LNCAP (cell line): ENCODE data around the gene ABHD4.
A peak's percentile ranks its signal among the peaks of the same experiment; 100 is the strongest.

Experiments used
- TF ChIP-seq, protein P1 (sequence below): fragments of 450-650 bp; IDR thresholded peaks from 2 replicates; pipeline ENCODE4 v1.5.1; 2017; ENCODE audit warnings: mild to moderate bottlenecking

ABHD4 gene

DNA sequence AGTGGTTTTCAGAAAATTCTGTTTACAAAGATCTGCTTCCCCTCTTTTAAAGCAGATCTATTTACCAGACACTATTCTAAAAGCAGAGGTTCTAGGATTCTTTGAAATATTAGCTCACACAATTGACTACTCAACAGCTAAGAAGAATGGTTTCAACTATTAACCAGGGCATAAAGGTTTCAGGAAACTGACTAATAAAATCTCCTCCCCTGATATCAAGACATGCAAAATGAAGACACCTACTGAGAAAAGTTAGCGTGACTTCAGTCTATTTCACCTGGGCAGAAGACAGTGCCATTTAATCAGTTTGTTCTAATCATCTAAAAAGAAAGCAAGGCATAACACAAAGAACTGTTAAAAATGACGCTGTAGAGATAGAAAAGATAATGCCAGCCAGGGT lies 31.3 kb upstream of the ABHD4 start:
- TF ChIP-seq, protein P1, sequence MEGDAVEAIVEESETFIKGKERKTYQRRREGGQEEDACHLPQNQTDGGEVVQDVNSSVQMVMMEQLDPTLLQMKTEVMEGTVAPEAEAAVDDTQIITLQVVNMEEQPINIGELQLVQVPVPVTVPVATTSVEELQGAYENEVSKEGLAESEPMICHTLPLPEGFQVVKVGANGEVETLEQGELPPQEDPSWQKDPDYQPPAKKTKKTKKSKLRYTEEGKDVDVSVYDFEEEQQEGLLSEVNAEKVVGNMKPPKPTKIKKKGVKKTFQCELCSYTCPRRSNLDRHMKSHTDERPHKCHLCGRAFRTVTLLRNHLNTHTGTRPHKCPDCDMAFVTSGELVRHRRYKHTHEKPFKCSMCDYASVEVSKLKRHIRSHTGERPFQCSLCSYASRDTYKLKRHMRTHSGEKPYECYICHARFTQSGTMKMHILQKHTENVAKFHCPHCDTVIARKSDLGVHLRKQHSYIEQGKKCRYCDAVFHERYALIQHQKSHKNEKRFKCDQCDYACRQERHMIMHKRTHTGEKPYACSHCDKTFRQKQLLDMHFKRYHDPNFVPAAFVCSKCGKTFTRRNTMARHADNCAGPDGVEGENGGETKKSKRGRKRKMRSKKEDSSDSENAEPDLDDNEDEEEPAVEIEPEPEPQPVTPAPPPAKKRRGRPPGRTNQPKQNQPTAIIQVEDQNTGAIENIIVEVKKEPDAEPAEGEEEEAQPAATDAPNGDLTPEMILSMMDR = no peak

DNA sequence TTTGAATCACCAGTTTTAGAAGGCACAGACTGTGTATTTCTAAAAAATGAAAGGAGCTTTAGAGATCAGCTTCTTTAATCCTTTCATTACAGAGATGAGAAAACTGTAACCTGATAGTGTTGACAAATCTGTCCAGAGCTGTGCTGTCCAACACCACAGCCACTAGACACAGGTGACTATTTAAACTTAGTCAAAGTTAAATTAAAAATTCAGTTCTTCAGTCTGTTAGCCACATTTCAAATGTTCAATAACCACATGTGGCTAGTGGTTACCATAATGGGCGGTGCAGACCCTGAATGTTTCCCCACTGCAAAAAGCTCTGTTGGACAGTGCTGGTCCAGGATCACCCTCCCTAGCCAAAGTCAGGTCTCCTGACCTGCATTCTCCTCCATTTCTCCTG lies 30.7 kb upstream of the ABHD4 start:
- TF ChIP-seq, protein P1 = no peak

DNA sequence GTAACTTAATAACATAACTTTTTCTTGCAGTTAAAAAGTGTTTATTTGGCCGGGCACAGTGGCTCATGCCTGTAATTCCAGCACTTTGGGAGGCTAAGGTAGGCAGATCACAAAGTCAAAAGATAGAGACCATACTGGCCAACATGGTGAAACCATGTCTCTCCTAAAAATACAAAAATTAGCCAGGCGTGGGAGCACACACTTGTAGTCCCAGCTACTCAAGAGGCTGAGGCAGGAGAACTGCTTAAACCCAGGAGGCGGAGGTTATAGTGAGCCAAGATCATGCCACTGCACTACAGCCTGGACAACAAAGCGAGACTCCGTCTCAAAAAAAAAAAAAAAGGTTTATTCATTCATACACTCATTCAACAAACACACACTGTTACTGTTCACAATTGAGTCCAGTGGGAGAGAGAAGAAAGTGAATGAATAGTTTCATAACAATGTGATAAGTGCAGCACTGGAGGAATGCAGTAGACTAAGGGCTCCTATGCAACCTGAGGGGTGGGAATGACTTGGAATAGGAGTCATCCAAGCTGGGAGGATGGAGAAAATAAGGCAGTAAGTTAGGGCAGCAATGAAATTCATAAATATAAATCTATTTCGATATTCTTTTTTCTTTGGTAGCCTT lies 28.9 kb upstream of the ABHD4 start:
- TF ChIP-seq, protein P1 = no peak

DNA sequence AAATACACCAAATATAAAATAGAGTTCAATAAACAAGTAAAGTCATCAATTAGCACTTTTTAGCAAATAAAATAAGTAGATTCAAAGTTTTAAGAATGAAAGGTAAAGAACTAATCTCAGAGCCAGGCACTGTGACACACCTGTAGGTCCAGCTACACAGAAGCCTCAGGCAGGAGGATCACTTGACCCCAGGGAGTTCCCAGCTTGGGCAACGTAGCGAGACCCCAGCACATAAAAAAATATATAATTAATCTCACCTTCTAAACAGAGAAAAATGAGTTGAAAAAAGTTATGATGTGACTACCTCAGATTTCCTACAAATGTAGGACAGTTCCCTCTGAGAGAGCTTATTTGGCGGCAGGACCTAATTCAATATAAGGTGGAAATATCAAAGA lies 28.4 kb upstream of the ABHD4 start:
- TF ChIP-seq, protein P1 = no peak

DNA sequence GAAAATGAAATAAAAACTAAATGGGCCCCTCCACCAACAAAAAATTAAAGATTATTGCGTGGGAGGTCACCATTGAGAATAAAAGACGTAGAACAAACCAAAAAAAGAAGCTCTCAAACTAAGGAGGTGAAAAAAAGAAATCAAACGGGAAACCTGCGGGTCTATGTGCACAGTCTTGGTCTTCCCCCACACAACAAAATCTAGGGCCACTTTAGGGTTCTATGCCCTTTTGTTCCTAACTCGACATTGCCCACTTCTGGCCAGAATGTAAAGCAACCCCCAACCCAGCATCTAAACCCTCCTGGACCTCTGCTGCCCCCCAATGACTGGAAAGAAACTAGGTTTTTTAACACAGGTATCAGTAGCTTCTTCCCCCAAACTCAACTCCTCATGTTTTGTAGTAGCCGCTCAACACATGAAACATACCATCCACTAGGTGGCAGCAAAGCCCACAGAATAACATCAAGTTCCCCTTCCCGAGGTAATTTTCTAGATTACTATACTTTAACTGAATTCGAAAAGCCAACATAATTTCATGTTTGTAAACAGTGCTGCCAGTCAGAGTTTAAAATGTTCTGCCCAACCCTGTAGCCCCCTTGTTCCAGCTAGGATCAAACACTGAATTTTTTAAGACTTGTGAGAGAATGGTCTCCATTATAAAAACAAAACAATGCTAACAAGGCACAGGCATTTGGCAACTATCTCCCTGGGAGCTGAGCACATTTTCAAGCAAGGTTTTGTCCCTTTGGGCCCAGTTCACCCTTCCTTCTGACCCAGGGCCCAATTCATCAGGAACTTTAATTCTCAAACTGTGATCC lies 27.8 kb upstream of the ABHD4 start:
- TF ChIP-seq, protein P1 = peak; percentile 80

DNA sequence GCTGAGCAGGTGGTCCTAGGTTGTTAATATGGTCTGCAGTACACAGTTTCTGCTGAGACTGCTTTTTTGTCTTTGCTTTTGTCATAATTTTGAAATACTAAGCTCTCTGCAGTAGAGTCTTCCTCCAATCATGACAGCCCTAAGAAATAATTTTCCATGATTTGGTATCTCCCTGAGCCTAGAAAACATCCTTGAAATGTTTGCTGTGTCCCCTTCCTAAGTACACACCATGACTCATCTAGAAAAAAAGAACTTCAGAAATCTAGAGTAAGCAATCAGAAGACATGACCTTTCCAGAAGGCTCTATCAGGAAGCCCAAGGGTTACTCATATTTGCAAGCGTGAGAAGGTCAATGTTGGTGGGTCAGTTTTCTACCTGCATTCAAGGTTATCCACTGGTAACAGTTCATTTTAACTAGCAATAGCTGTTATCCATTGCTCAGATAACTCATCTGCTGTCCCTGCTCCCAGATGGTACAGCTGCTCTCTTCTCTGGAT lies 25.5 kb upstream of the ABHD4 start:
- TF ChIP-seq, protein P1 = no peak

DNA sequence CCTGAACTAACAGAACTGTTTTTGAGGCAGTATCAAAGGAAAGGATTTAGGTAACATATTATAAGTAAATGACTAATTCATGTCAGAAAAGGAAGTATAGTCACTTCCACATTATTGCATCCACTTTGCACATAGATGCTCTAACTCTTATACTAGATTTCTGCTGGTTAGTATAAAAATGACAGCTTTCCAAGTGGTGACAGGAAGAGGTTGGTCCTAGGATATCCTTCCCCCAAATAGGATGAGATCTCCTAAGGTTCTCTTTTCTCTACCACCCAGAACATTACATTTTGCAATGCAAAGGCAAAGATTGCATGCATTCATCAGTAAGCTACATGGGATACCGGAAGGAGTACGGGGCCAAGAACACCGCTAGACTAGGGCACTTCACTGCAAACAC lies 24.3 kb upstream of the ABHD4 start:
- TF ChIP-seq, protein P1 = no peak
